ENCODE results near the gene CATSPERD.

DNA sequence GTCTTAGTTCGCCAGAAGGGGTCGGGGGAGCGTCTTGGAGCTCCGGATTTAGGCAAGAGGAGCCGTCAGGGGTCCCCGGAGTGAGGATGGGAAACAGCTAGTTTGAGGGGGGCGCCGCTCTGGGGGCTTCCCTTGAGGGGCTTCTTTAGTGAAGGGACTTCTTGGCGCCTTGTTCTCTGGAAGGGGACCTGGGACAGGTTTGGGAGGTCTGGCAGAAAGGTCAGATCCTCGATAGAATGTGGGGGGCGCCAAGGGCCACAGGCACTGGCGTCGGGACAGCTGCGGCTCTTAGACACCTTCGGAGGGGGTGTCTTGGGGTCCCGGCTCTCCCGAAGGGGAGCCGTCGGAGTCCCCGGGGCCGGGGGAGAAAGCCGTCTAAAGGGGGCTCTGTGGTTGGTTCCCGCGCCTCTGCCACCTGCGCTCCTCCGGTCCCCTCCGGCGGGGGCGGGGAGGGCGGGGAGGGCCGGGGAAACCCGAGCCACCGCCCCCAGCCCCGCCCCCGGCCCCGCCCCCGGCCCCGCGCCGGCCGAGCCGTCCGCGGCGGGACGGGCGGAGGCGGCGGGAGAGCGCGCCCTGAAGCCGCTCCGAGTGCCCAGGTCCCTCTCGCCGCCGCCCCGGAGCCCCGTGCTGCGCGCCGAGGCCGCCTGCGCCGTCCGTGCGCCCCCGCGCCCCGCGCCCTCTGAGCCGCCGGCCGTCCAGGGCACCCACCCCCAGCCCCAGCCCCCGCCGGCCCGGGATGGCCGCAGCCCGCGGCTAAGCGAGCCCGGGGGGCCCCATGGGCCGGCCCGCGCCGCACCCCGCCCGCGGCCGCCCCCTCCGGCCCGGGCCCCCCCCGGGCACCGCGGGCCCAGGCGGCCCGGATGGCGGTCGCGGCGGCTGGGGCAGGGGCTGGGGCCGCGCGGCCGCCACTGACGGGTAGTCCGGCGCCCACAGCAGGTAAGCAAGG, 84.4 kb downstream of the CATSPERD start, which contains the start of gene NRTN:
- no peak for TF ChIP-seq RCOR1 (IDR thresholded peaks at IDR 0.05; ENCODE audit: insufficient replicate concordance, low read length)
- TF ChIP-seq, protein P1, sequence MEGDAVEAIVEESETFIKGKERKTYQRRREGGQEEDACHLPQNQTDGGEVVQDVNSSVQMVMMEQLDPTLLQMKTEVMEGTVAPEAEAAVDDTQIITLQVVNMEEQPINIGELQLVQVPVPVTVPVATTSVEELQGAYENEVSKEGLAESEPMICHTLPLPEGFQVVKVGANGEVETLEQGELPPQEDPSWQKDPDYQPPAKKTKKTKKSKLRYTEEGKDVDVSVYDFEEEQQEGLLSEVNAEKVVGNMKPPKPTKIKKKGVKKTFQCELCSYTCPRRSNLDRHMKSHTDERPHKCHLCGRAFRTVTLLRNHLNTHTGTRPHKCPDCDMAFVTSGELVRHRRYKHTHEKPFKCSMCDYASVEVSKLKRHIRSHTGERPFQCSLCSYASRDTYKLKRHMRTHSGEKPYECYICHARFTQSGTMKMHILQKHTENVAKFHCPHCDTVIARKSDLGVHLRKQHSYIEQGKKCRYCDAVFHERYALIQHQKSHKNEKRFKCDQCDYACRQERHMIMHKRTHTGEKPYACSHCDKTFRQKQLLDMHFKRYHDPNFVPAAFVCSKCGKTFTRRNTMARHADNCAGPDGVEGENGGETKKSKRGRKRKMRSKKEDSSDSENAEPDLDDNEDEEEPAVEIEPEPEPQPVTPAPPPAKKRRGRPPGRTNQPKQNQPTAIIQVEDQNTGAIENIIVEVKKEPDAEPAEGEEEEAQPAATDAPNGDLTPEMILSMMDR (conservative IDR thresholded peaks at IDR 0.05; ENCODE audit: low read depth, low read length) = no peak
- TF ChIP-seq POLR2A (IDR thresholded peaks at IDR 0.05; ENCODE audit: low read depth, low read length) = no peak
- no peak for TF ChIP-seq FOS (IDR thresholded peaks at IDR 0.05; ENCODE audit: low read depth, low read length)
- TF ChIP-seq, protein P2, sequence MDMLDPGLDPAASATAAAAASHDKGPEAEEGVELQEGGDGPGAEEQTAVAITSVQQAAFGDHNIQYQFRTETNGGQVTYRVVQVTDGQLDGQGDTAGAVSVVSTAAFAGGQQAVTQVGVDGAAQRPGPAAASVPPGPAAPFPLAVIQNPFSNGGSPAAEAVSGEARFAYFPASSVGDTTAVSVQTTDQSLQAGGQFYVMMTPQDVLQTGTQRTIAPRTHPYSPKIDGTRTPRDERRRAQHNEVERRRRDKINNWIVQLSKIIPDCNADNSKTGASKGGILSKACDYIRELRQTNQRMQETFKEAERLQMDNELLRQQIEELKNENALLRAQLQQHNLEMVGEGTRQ (IDR thresholded peaks at IDR 0.05; ENCODE audit: low read depth, low read length) = no peak
